Fibroblast of mammary gland (primary cell): Measurements from ENCODE around the gene MED27.
"Not testable (repeated sequence)": the region's sequence is repeated elsewhere in the genome, so short reads cannot be mapped to it uniquely, and the experiment has no call there.

Source experiments
- DNase-seq: peaks from one replicate; pipeline ENCODE4 v3.0.0-alpha.2; 2010; ENCODE audit warnings: low read depth
- H3K4me3 ChIP-seq: 2 replicates; pipeline ENCODE4 v1.5.1; 2011; ENCODE audit warnings: low read depth, mild to moderate bottlenecking, low read length, moderate library complexity; ENCODE audit not compliant: control insufficient read depth
- TF ChIP-seq, protein P1 (sequence below): conservative IDR thresholded peaks from 2 replicates; pipeline ENCODE4 v1.5.1; 2011; ENCODE audit warnings: low read depth, low read length, inconsistent platforms; ENCODE audit not compliant: control insufficient read depth, insufficient read depth

Gene MED27

DNA sequence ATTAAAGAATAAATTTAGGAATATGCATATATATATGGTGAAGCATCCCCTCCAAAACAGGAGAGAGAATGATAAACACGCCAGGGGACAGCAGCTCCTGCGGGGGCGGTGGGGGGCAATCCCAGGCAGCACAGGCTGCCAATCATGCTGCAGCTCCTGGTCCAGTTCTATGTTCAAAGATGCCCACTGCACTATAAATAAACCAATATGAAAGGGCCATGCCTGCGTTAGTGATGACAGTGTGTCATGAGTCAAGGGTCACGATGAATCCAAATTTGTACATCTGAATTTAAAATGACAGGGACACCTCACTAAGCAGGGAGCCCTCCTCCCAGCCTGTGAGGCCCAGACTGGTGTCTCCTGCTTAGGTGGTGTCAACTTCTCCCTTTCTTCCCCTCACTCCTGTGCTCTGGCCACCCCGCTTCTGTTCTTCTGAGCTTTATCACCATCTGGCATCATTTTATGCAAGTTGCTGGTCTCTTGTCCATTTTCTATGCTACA lies 153.9 kb downstream of the MED27 start:
- H3K4me3 ChIP-seq = no peak overlapping the region
- TF ChIP-seq, protein P1, sequence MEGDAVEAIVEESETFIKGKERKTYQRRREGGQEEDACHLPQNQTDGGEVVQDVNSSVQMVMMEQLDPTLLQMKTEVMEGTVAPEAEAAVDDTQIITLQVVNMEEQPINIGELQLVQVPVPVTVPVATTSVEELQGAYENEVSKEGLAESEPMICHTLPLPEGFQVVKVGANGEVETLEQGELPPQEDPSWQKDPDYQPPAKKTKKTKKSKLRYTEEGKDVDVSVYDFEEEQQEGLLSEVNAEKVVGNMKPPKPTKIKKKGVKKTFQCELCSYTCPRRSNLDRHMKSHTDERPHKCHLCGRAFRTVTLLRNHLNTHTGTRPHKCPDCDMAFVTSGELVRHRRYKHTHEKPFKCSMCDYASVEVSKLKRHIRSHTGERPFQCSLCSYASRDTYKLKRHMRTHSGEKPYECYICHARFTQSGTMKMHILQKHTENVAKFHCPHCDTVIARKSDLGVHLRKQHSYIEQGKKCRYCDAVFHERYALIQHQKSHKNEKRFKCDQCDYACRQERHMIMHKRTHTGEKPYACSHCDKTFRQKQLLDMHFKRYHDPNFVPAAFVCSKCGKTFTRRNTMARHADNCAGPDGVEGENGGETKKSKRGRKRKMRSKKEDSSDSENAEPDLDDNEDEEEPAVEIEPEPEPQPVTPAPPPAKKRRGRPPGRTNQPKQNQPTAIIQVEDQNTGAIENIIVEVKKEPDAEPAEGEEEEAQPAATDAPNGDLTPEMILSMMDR = no peak
- no peak for DNase-seq

DNA sequence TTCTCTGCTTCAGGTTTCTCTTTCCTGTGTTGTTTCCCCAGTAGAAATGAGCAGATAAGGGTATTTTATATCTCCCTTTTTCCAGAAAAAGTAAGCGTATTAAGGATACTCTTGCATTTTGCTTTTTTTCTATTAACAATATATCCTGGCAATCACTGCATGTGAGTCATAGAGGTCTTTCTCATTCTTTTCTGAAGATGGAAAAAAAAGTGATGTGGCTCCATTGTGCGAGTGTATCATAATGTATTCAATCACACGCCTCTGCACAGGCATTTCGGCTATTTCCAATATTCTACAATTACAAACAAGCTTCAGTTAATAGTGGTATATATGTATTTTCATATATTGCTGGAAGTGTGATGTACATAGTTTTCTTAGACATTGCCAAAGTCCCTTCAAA lies 155.9 kb downstream of the MED27 start:
- TF ChIP-seq, protein P1 = no peak
- H3K4me3 ChIP-seq = no peak overlapping the region
- DNase-seq = no peak

DNA sequence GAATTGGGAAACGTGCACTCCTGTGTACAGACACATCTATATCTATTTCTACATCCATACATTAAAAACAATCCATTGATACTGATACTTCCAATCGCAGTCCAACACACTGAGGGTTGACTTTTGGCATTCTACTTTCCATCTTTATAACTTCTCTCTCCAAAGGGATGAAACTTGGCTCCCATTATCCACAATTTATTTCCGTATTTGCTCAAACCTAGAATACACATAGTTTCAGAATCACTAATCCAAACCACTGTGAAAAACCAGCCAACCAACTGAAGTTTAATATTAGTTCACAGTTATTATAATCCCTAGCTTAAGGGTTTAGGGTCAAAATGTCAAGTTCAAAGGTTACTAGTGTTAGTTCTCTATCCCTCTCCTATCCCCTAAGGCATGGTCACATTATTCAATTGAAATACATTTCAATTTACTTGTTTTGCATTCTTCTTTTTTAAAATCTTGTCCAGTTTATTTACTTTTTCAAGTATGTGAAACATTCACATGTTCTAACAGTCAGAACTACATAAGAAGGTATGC lies 156.5 kb downstream of the MED27 start:
- TF ChIP-seq, protein P1 = no peak
- DNase-seq = no peak
- H3K4me3 ChIP-seq = no peak overlapping the region

DNA sequence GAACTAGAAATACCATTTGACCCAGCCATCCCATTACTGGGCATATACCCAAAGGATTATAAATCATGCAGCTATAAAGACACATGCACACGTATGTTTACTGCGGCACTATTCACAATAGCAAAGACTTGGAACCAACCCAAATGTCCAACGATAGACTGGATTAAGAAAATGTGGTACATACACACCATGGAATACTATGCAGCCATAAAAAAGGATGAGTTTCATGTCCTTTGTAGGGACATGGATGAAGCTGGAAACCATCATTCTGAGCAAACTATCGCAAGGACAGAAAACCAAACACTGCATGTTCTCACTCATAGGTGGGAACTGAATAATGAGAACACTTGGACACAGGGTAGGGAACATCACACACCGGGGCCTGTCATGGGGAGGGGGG lies 158.0 kb downstream of the MED27 start:
- not testable (repeated sequence) for H3K4me3 ChIP-seq, DNase-seq

DNA sequence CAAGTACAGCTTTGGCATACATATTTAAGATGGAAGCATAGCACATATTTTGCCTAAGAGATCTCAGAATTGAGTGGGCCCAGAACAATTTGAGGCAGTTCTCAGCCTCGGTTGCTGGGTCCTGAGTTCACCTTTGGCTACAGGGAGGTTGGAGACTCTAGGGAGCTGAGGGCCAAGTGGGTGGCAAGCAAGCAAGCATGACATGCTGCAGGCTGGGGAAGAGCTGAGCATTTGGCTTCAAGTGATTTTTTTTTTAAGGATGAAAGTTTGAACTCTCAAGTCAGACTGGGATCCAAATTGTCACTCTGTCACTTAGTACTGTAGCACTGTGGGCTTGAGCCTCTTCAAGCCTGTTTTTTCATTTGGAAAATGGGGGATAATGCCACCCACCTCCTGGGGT lies 160.5 kb downstream of the MED27 start:
- no peak for DNase-seq
- TF ChIP-seq, protein P1 = no peak
- no peak overlapping the region for H3K4me3 ChIP-seq

DNA sequence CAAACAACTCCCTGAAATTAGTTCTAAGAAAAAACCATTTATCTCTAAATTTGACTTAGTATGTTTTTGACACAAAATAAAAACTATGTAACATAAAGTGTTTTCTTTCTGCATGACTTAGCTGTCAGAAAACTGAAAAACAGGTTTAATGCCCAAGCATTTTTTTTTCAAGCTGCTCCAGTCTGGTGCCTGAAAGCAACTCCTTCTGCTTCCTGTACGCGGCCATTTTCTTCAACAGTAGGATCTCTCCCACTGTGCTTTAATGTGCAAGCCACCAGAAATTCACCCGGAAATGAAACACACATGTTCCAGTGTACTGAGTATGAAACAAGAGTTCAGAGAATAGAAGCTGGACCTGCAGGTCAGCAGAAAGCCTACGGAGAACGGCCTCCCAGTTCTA lies 161.2 kb downstream of the MED27 start:
- TF ChIP-seq, protein P1 = no peak
- DNase-seq = no peak
- no peak overlapping the region for H3K4me3 ChIP-seq

DNA sequence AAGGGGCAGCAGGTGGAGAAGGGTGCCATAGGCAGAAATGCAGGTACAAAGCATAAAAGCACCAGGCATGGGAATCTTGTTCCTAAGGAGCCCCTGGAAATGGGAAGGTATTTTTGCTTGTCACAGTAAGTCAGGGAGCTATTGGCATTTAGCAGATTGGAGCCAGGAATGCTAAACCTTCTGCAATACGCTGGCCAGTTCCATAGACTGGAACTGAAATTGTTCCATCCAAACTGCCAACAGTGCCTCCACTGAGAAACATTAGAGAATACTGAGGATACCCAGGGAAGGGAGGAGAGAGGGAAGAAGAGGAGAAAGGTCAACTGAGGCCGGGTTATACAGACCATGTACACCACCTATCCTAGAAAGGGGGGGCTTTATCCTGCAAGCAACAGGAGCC lies 162.7 kb downstream of the MED27 start:
- TF ChIP-seq, protein P1 = no peak

More for the DNA sequence above, 162.7 kb downstream of the MED27 start:
- DNase-seq = no peak
- no peak overlapping the region for H3K4me3 ChIP-seq
